Testis (tissue), 3 donors: ENCODE measurements around the gene DLGAP4. TPM values are rescaled to one million over a fixed set of nuclear protein-coding genes. Genes with fewer than 3 reads are reported as not detected.

Experiments used
- DNase-seq: peaks from one replicate; pipeline ENCODE4 v3.0.0-alpha.2; 2019
- H3K27ac ChIP-seq, 2 donors: fragments of 200-600 bp; sonication (generic); one replicate each; pipeline ENCODE4 v1.5.1; 2019
- H3K27me3 ChIP-seq: fragments of 200-600 bp; sonication (generic); one replicate; pipeline ENCODE4 v1.5.1; 2019
- H3K36me3 ChIP-seq: fragments of 200-600 bp; sonication (generic); one replicate; pipeline ENCODE4 v1.5.1; 2017; ENCODE audit warnings: low read depth; ENCODE audit errors: missing control alignments
- H3K4me1 ChIP-seq: fragments of 200-600 bp; sonication (generic); one replicate; pipeline ENCODE4 v1.5.1; 2019
- H3K4me3 ChIP-seq, 2 donors: fragments of 200-600 bp; sonication (generic); one replicate each; pipeline ENCODE4 v1.5.1; 2017 to 2019
- H3K9me3 ChIP-seq: fragments of 200-600 bp; sonication (generic); one replicate; pipeline ENCODE4 v1.5.1; 2017
- CTCF ChIP-seq, 3 experiments: fragments of 450-650 bp in 2 of 3; fragments of 200-600 bp in 1 of 3; sonication (generic) in 1 of 3; IDR thresholded peaks; one replicate each; pipeline ENCODE4 v1.5.1; 2016 to 2019; ENCODE audit warnings: antibody characterized with exemption in 3 of 3, mild to moderate bottlenecking in 2 of 3, moderate library complexity in 1 of 3
- POLR2A ChIP-seq: fragments of 450-650 bp; IDR thresholded peaks from one replicate; pipeline ENCODE4 v1.6.1; 2017; ENCODE audit warnings: antibody characterized with exemption, mild to moderate bottlenecking, moderate library complexity
- WGBS, 2 donors: methylation state at CpG; one replicate each; pipeline ENCODE4 v1.1.5; 2018; 5-methylcytosine and 5-hydroxymethylcytosine counted together
- intact Hi-C: fragments of 100-400 bp; cut with DNase I; formaldehyde crosslinking; loops from one replicate; pipeline ENCODE4 v1.15.1; 2023; ENCODE audit warnings: low total_unique reads
- polyA plus RNA-seq: library from polyadenylated mRNA; stranded (reverse); fragments of 350-450 nt; fragmentation: Illumina TruSeq; extraction: RNeasy Lipid Tissue Mini Kit (QIAGEN cat#74804); gene quantifications from one replicate; pipeline ENCODE4 v1.2.3, GENCODE V29; 2014; ENCODE audit warnings: low read depth, low replicate concordance; ENCODE audit not compliant: insufficient read depth
- total RNA-seq, 2 donors: library from RNA; depleted of rRNA; stranded (reverse); fragments of >200 nt; gene quantifications; one replicate each; pipeline ENCODE4 v1.2.3, GENCODE V29; 2016

The DLGAP4 gene
- total and polyA plus RNA-seq, 3 donors from 2014 or later, result 69.1 to 110 (median 110) TPM

- H3K27me3 ChIP-seq, result no peaks in the 10 kb centered on the region
- H3K4me1 ChIP-seq, result peaks cover 4% of the 10 kb centered on the region
- no peaks in the 10 kb centered on the region for H3K36me3 ChIP-seq
- TF ChIP-seq POLR2A (no peak), CTCF (IDR thresholded peaks at IDR 0.05) (no peak)
- H3K4me3 ChIP-seq, result no peak overlapping the region
- no peak overlapping the region for H3K27ac ChIP-seq
- DNase-seq, result no peak
- H3K9me3 ChIP-seq, result no peaks in the 10 kb centered on the region
- intact Hi-C loops, result no loop called here
These were observed 143.5 kb downstream of the DLGAP4 start for GRCh38 chr20:36449663-36450062.

GRCh38 chr20:36454332-36454697 is 148.2 kb downstream of the DLGAP4 start:
- WGBS, 2 donors, result 32 to 55% methylated on average over 4 of the region's 4 CpGs
- intact Hi-C loops, result no loop called here
- Histone ChIP-seq H3K36me3 (no peaks in the 10 kb centered on the region), H3K4me3 (no peak overlapping the region), H3K4me1 (peaks cover 15% of the 10 kb centered on the region), H3K27me3 (no peaks in the 10 kb centered on the region), H3K27ac (no peak overlapping the region), H3K9me3 (no peaks in the 10 kb centered on the region)
- no peak for DNase-seq
- TF ChIP-seq CTCF (IDR thresholded peaks at IDR 0.05), result no peak
- no peak for TF ChIP-seq POLR2A

DNA sequence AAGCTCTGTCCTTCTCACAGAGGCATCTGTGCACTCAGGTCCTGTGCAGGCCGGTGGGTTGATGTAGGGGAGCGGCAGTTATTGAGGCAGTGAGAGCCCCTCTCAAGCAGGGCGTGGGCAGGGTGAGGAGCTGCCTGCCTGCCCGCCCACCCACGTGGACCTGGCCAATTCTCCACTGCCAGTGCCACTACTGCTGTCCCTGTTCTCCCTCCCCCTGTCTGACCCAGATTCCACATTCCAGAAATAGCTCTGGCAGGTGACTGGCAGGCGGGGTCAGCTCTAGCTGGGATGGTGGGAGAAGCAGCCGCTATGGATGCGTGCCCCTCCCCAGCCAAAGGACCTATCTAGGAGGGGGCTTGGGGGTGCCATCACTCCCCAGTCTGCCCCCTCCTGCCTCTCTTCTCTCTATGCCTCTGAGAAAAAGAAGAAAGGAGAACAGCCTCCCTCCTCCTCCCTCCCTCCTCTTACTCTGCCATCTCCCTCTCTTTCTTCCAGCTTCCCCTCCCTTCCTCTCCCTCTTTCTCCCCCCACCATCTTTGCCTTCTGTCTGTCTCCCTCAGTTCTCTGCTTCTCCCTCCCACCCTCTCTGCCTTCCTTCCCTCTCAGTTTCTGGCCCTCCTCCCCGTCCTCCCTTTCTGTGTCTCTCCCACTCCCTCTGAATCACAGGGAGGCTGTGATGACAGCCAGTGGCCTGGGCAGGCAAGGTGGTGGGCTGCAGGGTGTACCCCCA is 148.7 kb downstream of the DLGAP4 start:
- no peak for TF ChIP-seq CTCF (IDR thresholded peaks at IDR 0.05)
- no peak for TF ChIP-seq POLR2A
- intact Hi-C loops, result no loop called here
- peak; percentile 79 for DNase-seq
- H3K9me3 ChIP-seq, result no peaks in the 10 kb centered on the region
- peak overlapping the region; percentile 41 to 55 for H3K27ac ChIP-seq
- no peak overlapping the region for H3K4me3 ChIP-seq
- H3K36me3 ChIP-seq, result no peaks in the 10 kb centered on the region
- H3K27me3 ChIP-seq, result no peaks in the 10 kb centered on the region
- WGBS, 2 donors, result 33 to 37% methylated on average over 9 of the region's 9 CpGs
- peaks cover 15% of the 10 kb centered on the region for H3K4me1 ChIP-seq

DNA sequence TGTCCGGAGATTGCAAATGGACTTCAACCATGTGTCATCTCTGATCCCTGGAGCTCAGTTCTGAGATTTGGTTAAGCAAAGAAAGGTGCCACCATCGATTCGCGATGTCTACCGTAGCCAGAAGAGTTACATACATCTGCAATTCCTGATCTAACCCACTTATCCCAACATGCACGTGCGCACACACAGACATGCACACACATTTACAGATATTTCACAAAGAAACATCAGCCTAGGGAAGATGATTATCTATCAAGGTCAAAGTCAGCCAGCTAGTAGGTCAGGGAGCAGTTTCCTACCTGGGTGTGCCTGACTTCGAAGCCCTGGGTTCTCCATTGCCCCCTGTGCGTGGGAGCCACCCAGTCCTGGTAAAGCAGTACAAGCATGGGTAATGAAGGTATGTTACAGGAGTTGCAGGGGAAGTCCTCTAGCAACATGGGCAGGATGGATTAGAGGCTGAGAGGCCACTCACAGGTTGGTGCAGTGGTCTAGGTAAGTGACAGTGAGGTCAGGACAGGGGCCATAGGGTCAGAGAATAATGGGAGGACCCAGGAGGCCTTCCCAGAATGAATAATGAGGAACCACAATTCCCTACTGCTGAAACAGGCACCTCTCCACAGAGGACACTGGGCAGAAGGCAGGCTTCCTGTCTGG is 150.0 kb downstream of the DLGAP4 start:
- Histone ChIP-seq H3K9me3 (no peaks in the 10 kb centered on the region), H3K36me3 (no peaks in the 10 kb centered on the region), H3K27me3 (no peaks in the 10 kb centered on the region), H3K27ac (peak overlapping the region; percentile 41 to 55), H3K4me3 (no peak overlapping the region), H3K4me1 (peaks cover 21% of the 10 kb centered on the region)
- TF ChIP-seq POLR2A (no peak), CTCF (IDR thresholded peaks at IDR 0.05) (no peak)
- WGBS, 2 donors, result 80 to 87% methylated on average over 9 of the region's 9 CpGs
- intact Hi-C loops, result no loop called here
- DNase-seq, result no peak
